GM18858 (cell line): ENCODE results near the gene NOC2L.
"Not testable (repeated sequence)": the region's sequence is repeated elsewhere in the genome, so short reads cannot be mapped to it uniquely, and the experiment has no call there.

Experiments
- ATAC-seq: cut with Tn5 transposase; IDR thresholded peaks from one replicate; pipeline ENCODE4 v1.9.1; 2021; ENCODE audit not compliant: unreplicated experiment

The NOC2L gene

DNA sequence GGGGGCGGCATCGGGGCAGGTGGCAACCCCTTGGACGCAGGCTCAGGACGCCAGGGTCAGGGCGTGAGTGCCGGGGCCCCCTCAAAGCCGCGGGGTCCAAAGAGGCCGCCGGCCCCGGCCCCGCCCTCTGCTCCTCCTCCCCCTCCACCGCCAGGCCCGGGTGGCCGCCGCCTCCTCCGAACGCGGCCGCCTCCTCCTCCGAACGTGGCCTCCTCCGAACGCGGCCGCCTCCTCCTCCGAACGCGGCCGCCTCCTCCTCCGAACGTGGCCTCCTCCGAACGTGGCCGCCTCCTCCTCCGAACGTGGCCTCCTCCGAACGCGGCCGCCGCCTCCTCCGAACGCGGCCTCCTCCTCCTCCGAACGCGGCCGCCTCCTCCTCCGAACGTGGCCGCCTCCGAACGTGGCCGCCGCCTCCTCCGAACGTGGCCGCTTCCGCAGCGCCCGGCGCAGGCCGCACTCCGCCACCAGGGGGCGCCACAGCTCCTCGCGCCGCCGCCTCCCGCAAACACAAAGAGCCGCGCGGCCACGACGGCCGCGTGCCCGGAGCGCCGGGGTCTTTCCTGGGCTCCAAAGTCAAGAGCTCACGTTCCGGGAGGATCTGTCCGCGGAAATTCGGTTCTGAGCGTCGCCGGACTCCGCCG, 54.6 kb downstream of the NOC2L start:
- ATAC-seq: no peak

DNA sequence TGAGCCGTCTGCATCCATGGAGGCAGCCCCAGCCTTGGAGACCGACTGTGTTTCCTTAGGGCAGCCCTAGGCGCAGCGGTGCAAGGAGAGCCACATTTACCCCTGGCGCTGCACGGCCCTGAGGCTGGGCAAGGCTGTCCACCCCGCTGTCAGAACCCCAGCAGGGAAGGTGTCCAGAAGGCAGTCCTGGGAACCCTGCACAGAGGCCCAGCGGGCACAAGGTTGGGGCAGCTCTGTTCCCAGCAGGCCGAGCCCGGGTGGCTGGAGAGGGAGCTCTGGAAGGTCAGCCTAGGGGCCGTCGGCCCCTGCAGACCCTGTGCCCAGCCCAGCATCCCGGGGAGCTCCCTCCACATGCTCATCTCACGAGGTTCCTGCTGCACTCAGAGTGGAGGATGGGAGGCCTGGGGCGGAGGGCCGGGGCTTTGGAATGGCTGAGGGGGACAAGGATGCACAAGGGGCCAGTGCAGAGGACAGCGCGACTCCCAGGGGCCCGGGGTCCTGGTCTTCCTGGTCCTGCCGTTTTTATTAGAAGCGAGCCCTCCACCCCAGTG, 55.3 kb downstream of the NOC2L start:
- no peak for ATAC-seq

DNA sequence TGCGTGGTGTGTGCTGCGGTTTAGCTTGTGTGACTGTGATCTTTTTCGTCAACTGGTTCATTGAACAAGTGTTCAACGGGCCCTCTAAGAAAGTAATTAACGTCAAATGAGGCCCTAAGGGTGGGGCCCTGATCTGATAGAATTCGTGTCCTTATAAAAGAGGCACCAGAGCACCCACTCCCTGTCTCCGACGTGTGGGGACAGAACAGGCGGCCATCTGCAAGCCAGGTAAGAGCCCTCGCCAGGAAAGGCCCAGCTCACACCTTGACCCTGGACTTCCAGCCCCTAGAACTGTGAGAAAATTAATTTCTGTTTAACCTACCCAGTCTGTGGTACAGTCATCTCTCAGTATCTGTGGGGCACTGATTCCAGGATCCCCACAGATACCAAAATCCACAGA, 55.8 kb downstream of the NOC2L start:
- ATAC-seq: no peak

DNA sequence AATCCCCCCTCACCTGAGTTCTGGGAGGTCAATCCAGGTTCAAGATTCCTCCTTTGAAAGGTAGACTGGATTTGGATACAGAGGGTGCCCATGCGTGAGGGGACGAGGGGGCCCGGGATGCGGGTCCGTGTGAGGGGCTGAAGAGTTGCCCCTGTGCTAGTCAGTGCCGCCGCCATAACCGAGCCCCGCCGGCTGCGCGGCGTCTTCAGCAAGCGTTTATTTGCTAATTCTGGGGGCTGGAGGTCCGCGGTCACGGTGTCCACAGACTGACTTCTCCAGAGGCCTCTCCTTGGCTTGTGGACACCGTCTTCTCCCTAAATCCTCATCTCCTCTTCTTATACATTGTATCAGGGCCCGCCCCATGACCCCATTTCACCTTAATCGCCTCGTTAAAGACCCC, 56.3 kb downstream of the NOC2L start:
- no peak for ATAC-seq

DNA sequence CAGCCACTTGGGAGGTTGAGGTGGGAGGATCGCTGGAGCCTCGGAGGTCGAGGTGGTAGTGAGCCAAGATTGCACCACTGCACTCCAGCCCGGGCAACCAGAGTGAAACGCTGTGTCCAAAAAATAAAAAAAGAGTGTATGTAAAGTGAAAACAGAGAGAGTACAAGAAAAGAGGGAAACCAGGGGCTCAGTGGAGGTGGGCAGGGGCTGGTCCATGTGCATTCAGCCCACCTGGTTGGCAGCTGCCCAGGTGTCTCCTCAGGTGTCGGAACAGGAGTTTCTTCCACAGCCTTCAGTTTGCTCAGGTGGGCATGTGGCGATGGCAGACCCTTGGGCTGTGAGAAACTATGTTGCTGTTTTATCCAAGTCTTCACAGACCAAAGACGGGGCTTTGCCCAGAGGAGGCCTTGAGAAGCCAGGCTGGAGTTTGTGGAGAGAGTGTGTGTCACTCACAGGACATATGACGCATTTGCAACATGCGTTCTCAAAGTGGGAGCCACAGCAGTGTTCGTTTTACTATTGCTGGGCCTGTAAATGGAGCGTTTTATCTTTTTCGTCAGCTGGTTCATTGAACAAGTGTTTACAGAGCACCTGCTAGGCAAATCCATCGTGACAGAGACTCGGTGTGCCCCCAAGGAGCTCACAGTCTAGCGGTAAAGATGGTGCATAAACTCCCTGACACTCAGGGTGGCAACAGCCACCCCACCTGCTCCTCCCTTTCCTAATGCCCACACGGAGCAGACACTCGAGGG, 57.8 kb downstream of the NOC2L start:
- no peak for ATAC-seq

DNA sequence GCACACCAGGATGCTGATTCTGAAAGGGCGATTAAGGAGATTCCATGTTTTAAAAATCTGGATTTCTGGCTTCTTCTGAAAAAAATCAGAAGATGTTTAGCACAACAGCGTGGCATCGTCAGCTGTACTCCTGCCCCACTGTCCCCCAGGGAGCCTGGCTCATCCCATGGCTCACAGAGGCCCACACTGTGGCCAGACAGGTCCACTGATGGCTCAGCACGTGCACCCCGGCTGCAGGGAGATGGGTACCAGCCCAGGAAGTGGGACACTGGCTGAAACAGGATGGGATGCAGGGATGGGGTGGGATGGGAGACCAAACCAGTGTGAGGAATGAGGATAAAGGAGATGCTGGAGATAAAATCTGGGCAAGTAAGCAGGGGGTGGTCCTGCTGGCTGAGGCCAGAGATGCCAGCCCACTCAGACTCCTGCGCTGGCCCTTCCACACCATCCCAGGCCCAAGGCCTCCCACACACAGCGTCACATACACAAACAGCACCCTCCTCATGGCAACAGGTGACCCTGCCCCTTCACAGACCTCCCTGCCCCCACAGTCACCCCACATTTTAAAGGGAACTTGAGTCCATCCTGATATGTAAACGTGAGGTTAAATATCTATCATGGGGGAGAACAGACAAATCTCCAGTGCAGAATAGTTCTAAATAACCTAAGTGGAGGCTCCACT, 59.3 kb downstream of the NOC2L start:
- ATAC-seq: no peak

DNA sequence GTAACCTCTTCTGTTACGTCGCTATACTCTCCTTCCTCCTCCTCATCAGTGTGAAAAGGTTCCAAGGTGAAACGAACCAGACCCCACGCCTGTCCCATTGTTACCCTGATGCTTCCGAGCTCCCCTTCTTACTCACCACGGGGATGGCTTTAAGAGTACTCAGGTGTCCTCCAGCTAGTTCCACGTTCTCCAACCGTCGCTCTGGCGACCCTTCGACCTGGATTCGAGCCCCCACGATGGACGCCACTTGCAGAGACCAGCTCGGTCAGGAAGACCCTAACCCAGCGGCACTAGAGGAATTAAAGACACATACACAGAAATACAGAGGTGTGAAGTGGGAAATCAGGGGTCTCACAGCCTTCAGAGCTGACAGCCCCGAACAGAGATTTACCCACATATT, 61.1 kb downstream of the NOC2L start:
- not testable (repeated sequence) for ATAC-seq

DNA sequence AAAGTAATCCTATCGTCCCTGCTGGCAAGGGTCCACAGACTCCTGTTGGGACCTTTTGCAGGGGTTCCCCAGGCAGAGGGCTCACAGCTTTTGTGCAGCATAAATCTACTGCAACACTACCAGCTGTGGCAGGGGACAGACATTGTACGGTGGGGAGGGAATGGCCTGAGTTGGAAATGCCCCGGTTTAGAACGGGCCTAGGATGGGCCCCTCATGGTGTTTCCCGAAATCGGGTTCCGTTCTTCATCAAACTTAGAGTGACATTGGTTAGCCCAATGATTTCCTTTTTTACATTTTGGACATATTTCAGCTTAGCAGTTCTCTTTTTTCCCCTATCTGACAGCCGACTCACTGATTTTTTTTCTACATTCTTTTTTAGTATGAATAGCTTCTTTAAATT, 61.8 kb downstream of the NOC2L start:
- no peak for ATAC-seq
